ENCODE data around the gene THRA.

- TF ChIP-seq, protein P1, sequence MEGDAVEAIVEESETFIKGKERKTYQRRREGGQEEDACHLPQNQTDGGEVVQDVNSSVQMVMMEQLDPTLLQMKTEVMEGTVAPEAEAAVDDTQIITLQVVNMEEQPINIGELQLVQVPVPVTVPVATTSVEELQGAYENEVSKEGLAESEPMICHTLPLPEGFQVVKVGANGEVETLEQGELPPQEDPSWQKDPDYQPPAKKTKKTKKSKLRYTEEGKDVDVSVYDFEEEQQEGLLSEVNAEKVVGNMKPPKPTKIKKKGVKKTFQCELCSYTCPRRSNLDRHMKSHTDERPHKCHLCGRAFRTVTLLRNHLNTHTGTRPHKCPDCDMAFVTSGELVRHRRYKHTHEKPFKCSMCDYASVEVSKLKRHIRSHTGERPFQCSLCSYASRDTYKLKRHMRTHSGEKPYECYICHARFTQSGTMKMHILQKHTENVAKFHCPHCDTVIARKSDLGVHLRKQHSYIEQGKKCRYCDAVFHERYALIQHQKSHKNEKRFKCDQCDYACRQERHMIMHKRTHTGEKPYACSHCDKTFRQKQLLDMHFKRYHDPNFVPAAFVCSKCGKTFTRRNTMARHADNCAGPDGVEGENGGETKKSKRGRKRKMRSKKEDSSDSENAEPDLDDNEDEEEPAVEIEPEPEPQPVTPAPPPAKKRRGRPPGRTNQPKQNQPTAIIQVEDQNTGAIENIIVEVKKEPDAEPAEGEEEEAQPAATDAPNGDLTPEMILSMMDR (IDR thresholded peaks at IDR 0.05), result no peak
- no peak for TF ChIP-seq POLR2A (IDR thresholded peaks at IDR 0.05)
Observed at GRCh38 chr17:40070709-40071312, 8.0 kb downstream of the THRA start.
